Liver (tissue), 9 donors: ENCODE results near the gene SUGCT. TPM values are rescaled to one million over a fixed set of nuclear protein-coding genes. Genes with fewer than 3 reads are reported as not detected.

Experiments
- DNase-seq: peaks from one replicate; pipeline ENCODE4 v3.0.0-alpha.2; 2017; ENCODE audit warnings: low spot score
- H3K27ac ChIP-seq, 2 donors: one replicate each; pipeline ENCODE4 v1.7.0; 2013; ENCODE audit warnings: inconsistent platforms in 2 of 2, low read length in 2 of 2, control low read depth in 1 of 2, low read depth in 1 of 2, mild to moderate bottlenecking in 1 of 2
- H3K27me3 ChIP-seq, 4 donors: one replicate each; pipeline versions ENCODE4 v1.6.1 to v1.7.0; 2013; ENCODE audit warnings: low read length in 3 of 4, inconsistent platforms in 1 of 4, mild to moderate bottlenecking in 1 of 4, moderate library complexity in 1 of 4; ENCODE audit not compliant: control insufficient read depth in 4 of 4, insufficient read depth in 4 of 4
- H3K36me3 ChIP-seq, 4 donors: one replicate each; pipeline versions ENCODE4 v1.6.1 to v1.7.0; 2013; ENCODE audit warnings: low read length in 3 of 4, mild to moderate bottlenecking in 3 of 4, low read depth in 1 of 4, moderate library complexity in 1 of 4; ENCODE audit not compliant: control insufficient read depth in 4 of 4, insufficient read depth in 3 of 4
- H3K4me1 ChIP-seq, 4 donors: one replicate each; pipeline versions ENCODE4 v1.6.1 to v1.7.0; 2013; ENCODE audit warnings: low read length in 3 of 4, mild to moderate bottlenecking in 3 of 4, moderate library complexity in 1 of 4; ENCODE audit not compliant: control insufficient read depth in 4 of 4, insufficient read depth in 4 of 4
- H3K4me3 ChIP-seq, 3 donors: one replicate each; pipeline versions ENCODE4 v1.6.1 to v1.7.0; 2013; ENCODE audit warnings: low read length in 3 of 3, control low read depth in 1 of 3, low read depth in 1 of 3, mild to moderate bottlenecking in 1 of 3
- H3K9ac ChIP-seq, 2 donors: one replicate each; pipeline ENCODE4 v1.7.0; 2013; ENCODE audit warnings: low read length in 2 of 2, mild to moderate bottlenecking in 2 of 2, moderate library complexity in 2 of 2, control low read depth in 1 of 2, low read depth in 1 of 2
- H3K9me3 ChIP-seq, 4 donors: one replicate each; pipeline versions ENCODE4 v1.6.1 to v1.7.0; 2013; ENCODE audit warnings: low read length in 3 of 4; ENCODE audit not compliant: control insufficient read depth in 4 of 4
- EGR1 ChIP-seq, 2 donors: IDR thresholded peaks; 2 replicates each; pipeline ENCODE4 v1.6.1; 2016 to 2018; ENCODE audit warnings: antibody characterized with exemption in 2 of 2, low read depth in 2 of 2
- FOXA1 ChIP-seq: IDR thresholded peaks from 2 replicates; pipeline ENCODE4 v1.6.1; 2016; ENCODE audit warnings: antibody characterized with exemption
- FOXA2 ChIP-seq: IDR thresholded peaks from 2 replicates; pipeline ENCODE4 v1.6.1; 2016; ENCODE audit warnings: antibody characterized with exemption
- GABPA ChIP-seq, 2 donors: IDR thresholded peaks in 1 of 2; conservative IDR thresholded peaks in 1 of 2; 2 replicates each; pipeline ENCODE4 v1.6.1; 2016; ENCODE audit warnings: antibody characterized with exemption in 2 of 2, mild to moderate bottlenecking in 1 of 2, moderate library complexity in 1 of 2
- HNF4A ChIP-seq, 2 donors: conservative IDR thresholded peaks; 2 replicates each; pipeline ENCODE4 v1.6.1; 2016; ENCODE audit warnings: antibody characterized with exemption in 2 of 2, mild to moderate bottlenecking in 2 of 2
- HNF4G ChIP-seq: IDR thresholded peaks from 2 replicates; pipeline ENCODE4 v1.6.1; 2016; ENCODE audit warnings: antibody characterized with exemption
- JUND ChIP-seq, 2 donors: IDR thresholded peaks; 2 replicates each; pipeline ENCODE4 v1.6.1; 2016; ENCODE audit warnings: antibody characterized with exemption in 2 of 2
- NR2F2 ChIP-seq: IDR thresholded peaks from 2 replicates; pipeline ENCODE4 v1.6.1; 2016; ENCODE audit warnings: antibody characterized with exemption
- RAD21 ChIP-seq, 2 donors: IDR thresholded peaks; 2 replicates each; pipeline ENCODE4 v1.6.1; 2016; ENCODE audit warnings: antibody characterized with exemption in 2 of 2, mild to moderate bottlenecking in 2 of 2
- RXRA ChIP-seq, 2 donors: IDR thresholded peaks; 2 replicates each; pipeline ENCODE4 v1.6.1; 2017 to 2018; ENCODE audit warnings: antibody characterized with exemption in 2 of 2, mild to moderate bottlenecking in 1 of 2
- SP1 ChIP-seq: IDR thresholded peaks from 2 replicates; pipeline ENCODE4 v1.6.1; 2018; ENCODE audit warnings: antibody characterized with exemption, mild to moderate bottlenecking
- TAF1 ChIP-seq: conservative IDR thresholded peaks from 2 replicates; pipeline ENCODE4 v1.6.1; 2016; ENCODE audit warnings: antibody characterized with exemption, mild to moderate bottlenecking
- YY1 ChIP-seq: IDR thresholded peaks from 2 replicates; pipeline ENCODE4 v1.6.1; 2016; ENCODE audit warnings: antibody characterized with exemption, mild to moderate bottlenecking
- WGBS: extraction: QIAGEN DNeasy Blood & Tissue Kit; methylation state at CpG from one replicate; pipeline ENCODE4 v1.1.7; 2013; 5-methylcytosine and 5-hydroxymethylcytosine counted together
- polyA plus RNA-seq, 2 donors: library from polyadenylated mRNA; stranded (reverse) in 1 of 2; unstranded in 1 of 2; fragments of 200-250 nt in 1 of 2; fragments of >200 nt in 1 of 2; fragmentation: Nextera tagmentation in 1 of 2; extraction: Ambion mirVana in 1 of 2; gene quantifications; one replicate each; pipeline versions ENCODE4 v1.2.1 to v1.2.3, GENCODE V29; 2013 to 2015
- total RNA-seq, 2 donors: library from RNA; depleted of rRNA; stranded (reverse); fragments of >200 nt; gene quantifications; one replicate each; pipeline ENCODE4 v1.2.3, GENCODE V29; 2014
- TF ChIP-seq, protein P1 (sequence below): IDR thresholded peaks from 2 replicates; pipeline ENCODE4 v1.6.1; 2016; ENCODE audit warnings: antibody characterized with exemption
- TF ChIP-seq, protein P2 (sequence below): IDR thresholded peaks from 2 replicates; pipeline ENCODE4 v1.6.1; 2016; ENCODE audit warnings: antibody characterized with exemption
- TF ChIP-seq, protein P3 (sequence below): IDR thresholded peaks from 2 replicates; pipeline ENCODE4 v1.6.1; 2016; ENCODE audit warnings: antibody characterized with exemption, mild to moderate bottlenecking
- TF ChIP-seq, protein P4 (sequence below): IDR thresholded peaks from 2 replicates; pipeline ENCODE4 v1.6.1; 2016; ENCODE audit warnings: antibody characterized with exemption
- TF ChIP-seq, protein P5 (sequence below): fragments of 150-350 bp; IDR thresholded peaks from 2 replicates; pipeline ENCODE4 v1.5.1; 2017; ENCODE audit warnings: improper control_type of control experiment, low read depth, low read length; ENCODE audit not compliant: missing input control
- donor health status: healthy.
- donor health status: healthy.
- donor health status: healthy.
- donor health status: healthy.
- donor health status: healthy.

SUGCT gene
- total and polyA plus RNA-seq, 4 donors, result 6.2 to 11.9 (median 9.9) TPM

DNA sequence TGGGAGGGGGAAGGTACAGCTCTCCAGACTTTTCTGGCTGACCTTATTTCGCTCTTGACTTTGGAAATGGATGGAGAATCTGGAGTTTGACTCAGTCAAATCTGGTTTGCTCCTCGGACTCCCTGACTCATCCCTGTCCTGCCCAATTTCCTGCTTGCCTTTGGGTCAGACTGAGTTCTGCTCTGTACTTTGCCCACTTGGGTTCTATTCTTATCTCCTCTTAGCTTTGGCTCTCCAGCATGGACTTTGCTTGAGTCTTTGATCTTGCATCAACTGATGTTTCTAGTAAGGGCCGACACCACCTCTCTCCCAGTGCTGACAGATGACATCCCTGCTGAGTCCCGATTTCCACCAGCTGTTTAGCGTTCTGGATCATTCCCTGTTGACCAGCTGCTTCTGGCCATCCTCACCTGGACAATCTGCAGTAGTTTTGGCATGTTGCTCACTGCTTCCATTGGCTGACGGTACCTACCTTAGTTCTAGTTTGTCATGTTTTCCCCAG lies 335.3 kb downstream of the SUGCT start:
- H3K9me3 ChIP-seq, result no peaks in the 10 kb centered on the region
- TF ChIP-seq NR2F2 (no peak), HNF4G (peak; percentile 89), RAD21 (IDR thresholded peaks at IDR 0.05) (peak; percentile 59 to 61), TAF1 (no peak), FOXA1 (peak; percentile 30), JUND (IDR thresholded peaks at IDR 0.05) (peak; percentile 97 to 99), SP1 (peak; percentile 92), EGR1 (IDR thresholded peaks at IDR 0.05; ENCODE audit: low read depth in 2 of 2) (peak in 1 of 2 donors; percentile 83), FOXA2 (peak; percentile 51), GABPA (IDR thresholded peaks at IDR 0.05 in 1 of 2, conservative IDR thresholded peaks at IDR 0.05 in 1 of 2) (peak in 1 of 2 donors; percentile 41), HNF4A (conservative IDR thresholded peaks at IDR 0.05) (peak; percentile 99), YY1 (peak; percentile 73), RXRA (IDR thresholded peaks at IDR 0.05) (peak; percentile 88 to 91)
- TF ChIP-seq, protein P1, sequence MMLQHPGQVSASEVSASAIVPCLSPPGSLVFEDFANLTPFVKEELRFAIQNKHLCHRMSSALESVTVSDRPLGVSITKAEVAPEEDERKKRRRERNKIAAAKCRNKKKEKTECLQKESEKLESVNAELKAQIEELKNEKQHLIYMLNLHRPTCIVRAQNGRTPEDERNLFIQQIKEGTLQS, result peak; percentile 88
- TF ChIP-seq, protein P2, sequence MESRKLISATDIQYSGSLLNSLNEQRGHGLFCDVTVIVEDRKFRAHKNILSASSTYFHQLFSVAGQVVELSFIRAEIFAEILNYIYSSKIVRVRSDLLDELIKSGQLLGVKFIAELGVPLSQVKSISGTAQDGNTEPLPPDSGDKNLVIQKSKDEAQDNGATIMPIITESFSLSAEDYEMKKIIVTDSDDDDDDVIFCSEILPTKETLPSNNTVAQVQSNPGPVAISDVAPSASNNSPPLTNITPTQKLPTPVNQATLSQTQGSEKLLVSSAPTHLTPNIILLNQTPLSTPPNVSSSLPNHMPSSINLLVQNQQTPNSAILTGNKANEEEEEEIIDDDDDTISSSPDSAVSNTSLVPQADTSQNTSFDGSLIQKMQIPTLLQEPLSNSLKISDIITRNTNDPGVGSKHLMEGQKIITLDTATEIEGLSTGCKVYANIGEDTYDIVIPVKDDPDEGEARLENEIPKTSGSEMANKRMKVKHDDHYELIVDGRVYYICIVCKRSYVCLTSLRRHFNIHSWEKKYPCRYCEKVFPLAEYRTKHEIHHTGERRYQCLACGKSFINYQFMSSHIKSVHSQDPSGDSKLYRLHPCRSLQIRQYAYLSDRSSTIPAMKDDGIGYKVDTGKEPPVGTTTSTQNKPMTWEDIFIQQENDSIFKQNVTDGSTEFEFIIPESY, result peak; percentile 66
- TF ChIP-seq, protein P3, sequence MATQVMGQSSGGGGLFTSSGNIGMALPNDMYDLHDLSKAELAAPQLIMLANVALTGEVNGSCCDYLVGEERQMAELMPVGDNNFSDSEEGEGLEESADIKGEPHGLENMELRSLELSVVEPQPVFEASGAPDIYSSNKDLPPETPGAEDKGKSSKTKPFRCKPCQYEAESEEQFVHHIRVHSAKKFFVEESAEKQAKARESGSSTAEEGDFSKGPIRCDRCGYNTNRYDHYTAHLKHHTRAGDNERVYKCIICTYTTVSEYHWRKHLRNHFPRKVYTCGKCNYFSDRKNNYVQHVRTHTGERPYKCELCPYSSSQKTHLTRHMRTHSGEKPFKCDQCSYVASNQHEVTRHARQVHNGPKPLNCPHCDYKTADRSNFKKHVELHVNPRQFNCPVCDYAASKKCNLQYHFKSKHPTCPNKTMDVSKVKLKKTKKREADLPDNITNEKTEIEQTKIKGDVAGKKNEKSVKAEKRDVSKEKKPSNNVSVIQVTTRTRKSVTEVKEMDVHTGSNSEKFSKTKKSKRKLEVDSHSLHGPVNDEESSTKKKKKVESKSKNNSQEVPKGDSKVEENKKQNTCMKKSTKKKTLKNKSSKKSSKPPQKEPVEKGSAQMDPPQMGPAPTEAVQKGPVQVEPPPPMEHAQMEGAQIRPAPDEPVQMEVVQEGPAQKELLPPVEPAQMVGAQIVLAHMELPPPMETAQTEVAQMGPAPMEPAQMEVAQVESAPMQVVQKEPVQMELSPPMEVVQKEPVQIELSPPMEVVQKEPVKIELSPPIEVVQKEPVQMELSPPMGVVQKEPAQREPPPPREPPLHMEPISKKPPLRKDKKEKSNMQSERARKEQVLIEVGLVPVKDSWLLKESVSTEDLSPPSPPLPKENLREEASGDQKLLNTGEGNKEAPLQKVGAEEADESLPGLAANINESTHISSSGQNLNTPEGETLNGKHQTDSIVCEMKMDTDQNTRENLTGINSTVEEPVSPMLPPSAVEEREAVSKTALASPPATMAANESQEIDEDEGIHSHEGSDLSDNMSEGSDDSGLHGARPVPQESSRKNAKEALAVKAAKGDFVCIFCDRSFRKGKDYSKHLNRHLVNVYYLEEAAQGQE, result peak; percentile 77
- TF ChIP-seq, protein P4, sequence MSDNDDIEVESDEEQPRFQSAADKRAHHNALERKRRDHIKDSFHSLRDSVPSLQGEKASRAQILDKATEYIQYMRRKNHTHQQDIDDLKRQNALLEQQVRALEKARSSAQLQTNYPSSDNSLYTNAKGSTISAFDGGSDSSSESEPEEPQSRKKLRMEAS, result peak; percentile 71
- TF ChIP-seq, protein P5, sequence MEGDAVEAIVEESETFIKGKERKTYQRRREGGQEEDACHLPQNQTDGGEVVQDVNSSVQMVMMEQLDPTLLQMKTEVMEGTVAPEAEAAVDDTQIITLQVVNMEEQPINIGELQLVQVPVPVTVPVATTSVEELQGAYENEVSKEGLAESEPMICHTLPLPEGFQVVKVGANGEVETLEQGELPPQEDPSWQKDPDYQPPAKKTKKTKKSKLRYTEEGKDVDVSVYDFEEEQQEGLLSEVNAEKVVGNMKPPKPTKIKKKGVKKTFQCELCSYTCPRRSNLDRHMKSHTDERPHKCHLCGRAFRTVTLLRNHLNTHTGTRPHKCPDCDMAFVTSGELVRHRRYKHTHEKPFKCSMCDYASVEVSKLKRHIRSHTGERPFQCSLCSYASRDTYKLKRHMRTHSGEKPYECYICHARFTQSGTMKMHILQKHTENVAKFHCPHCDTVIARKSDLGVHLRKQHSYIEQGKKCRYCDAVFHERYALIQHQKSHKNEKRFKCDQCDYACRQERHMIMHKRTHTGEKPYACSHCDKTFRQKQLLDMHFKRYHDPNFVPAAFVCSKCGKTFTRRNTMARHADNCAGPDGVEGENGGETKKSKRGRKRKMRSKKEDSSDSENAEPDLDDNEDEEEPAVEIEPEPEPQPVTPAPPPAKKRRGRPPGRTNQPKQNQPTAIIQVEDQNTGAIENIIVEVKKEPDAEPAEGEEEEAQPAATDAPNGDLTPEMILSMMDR, result no peak
- no peaks in the 10 kb centered on the region for H3K27me3 ChIP-seq
- H3K4me1 ChIP-seq, result peaks cover 0 to 8% (median 7%) of the 10 kb centered on the region in 4 donors
- no peak overlapping the region for H3K9ac ChIP-seq
- DNase-seq, result no peak
- 43% methylated on average over 6 of the region's 6 CpGs for WGBS
- H3K27ac ChIP-seq, result peak overlapping the region; percentile 21 to 56
- no peaks in the 10 kb centered on the region for H3K36me3 ChIP-seq
- H3K4me3 ChIP-seq, result no peak overlapping the region
